Neural progenitor cell (in vitro differentiated cells): Measurements from ENCODE around the gene CKAP2.
"Not testable (repeated sequence)": the region's sequence is repeated elsewhere in the genome, so short reads cannot be mapped to it uniquely, and the experiment has no call there.

Experiments
- CTCF ChIP-seq: fragments of 200-600 bp; sonication (generic); IDR thresholded peaks from 2 replicates; pipeline ENCODE4 v1.5.1; 2017; ENCODE audit warnings: antibody characterized with exemption, mild to moderate bottlenecking
- EZH2 ChIP-seq: fragments of 200-600 bp; sonication (generic); IDR thresholded peaks from 2 replicates; pipeline ENCODE4 v1.6.1; 2017; ENCODE audit warnings: antibody characterized with exemption, mild to moderate bottlenecking, moderate library complexity

GRCh38 chr13:52407436-52407835 lies 47.8 kb upstream of the CKAP2 start:
- not testable (repeated sequence) for TF ChIP-seq CTCF, EZH2
